Skeletal muscle tissue (tissue), 4 donors: Measurements from ENCODE around the gene RPRML. TPM values are rescaled to one million over a fixed set of nuclear protein-coding genes. Genes with fewer than 3 reads are reported as not detected.
"Not testable (repeated sequence)": the region's sequence is repeated elsewhere in the genome, so short reads cannot be mapped to it uniquely, and the experiment has no call there.

Experiments used
- H3K27ac ChIP-seq: one replicate; pipeline ENCODE4 v1.7.0; 2013; ENCODE audit warnings: mild to moderate bottlenecking, low read depth, low read length, inconsistent platforms
- H3K27me3 ChIP-seq, 3 donors: one replicate each; pipeline ENCODE4 v1.7.0; 2013; ENCODE audit warnings: low read length in 3 of 3; ENCODE audit not compliant: control insufficient read depth in 3 of 3, insufficient read depth in 3 of 3
- H3K36me3 ChIP-seq, 3 donors: one replicate each; pipeline ENCODE4 v1.7.0; 2013; ENCODE audit warnings: low read length in 3 of 3; ENCODE audit not compliant: control insufficient read depth in 3 of 3, insufficient read depth in 3 of 3
- H3K4me1 ChIP-seq, 3 donors: one replicate each; pipeline ENCODE4 v1.7.0; 2013; ENCODE audit warnings: low read length in 3 of 3, mild to moderate bottlenecking in 3 of 3; ENCODE audit not compliant: control insufficient read depth in 3 of 3, insufficient read depth in 3 of 3
- H3K4me3 ChIP-seq, 3 donors: one replicate each; pipeline ENCODE4 v1.7.0; 2013; ENCODE audit warnings: low read length in 3 of 3
- H3K9ac ChIP-seq, 3 donors: one replicate each; pipeline ENCODE4 v1.7.0; 2013; ENCODE audit warnings: low read length in 3 of 3, mild to moderate bottlenecking in 3 of 3, moderate library complexity in 2 of 3, low read depth in 1 of 3
- H3K9me3 ChIP-seq, 3 donors: one replicate each; pipeline ENCODE4 v1.7.0; 2013; ENCODE audit warnings: low read length in 3 of 3; ENCODE audit not compliant: control insufficient read depth in 3 of 3
- total RNA-seq: library from RNA; depleted of rRNA; stranded (reverse); fragments of >200 nt; gene quantifications from one replicate; pipeline ENCODE4 v1.2.3, GENCODE V29; 2014
- donor health status: Osteomylitis.

Gene RPRML
- total RNA-seq = not detected

DNA sequence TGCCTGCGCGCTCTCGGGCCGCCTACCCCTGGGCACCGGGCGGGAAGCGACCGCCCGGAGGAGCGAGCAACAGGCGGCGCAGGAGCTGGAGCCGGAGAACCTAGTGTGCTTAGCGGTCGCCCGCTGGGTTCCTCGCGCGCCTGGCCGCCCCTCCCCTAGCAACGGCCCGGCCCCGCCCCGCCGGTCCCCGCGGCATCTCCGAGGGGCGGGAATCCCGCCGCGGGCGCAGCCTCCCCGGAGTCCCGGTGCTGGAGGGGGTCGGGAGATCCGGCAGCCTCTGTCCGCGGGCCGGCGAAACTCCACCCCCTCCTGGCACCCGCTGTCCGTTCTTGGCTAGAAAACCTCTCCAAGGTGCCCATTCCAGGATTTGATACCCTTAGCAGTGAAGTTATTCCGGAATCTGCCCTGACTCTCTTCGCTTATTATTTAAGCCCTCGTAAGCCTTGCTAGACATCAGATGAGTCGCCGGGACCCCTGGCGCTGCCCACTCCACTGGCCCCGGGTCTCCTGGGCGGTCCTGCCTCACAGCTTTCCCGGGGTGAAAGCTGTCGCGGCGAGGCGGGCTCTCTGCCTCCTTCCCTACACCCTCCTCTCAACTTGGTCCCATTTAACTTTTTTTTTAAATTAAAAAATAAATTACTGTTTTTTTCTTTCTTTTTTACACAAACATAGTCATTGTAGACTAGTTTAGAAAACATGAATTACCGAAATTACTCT is at the start of gene RPRML:
RPRML (minus strand) TSS at position 107 of the 717 bp plus-strand sequence. CDS start 246 bp downstream, outside the sequence.
- peaks cover 16 to 31% (median 28%) of the 10 kb centered on the region in 3 donors for H3K27me3 ChIP-seq
- peak within 1 kb of the TSS; percentile 63 to 73 (median 67) for H3K4me3 ChIP-seq
- no peak within 1 kb of the TSS for H3K27ac ChIP-seq
- peak within 1 kb of the TSS in 2 of 3 donors; percentile 45 to 68 for H3K9ac ChIP-seq
- peaks cover 19 to 22% (median 20%) of the 10 kb centered on the region in 3 donors for H3K4me1 ChIP-seq
- H3K36me3 ChIP-seq = no peaks in the 10 kb centered on the region
- no peaks in the 10 kb centered on the region for H3K9me3 ChIP-seq

GRCh38 chr17:47016966-47017365 is 37.9 kb upstream of the RPRML start:
- H3K27me3 ChIP-seq, H3K9ac ChIP-seq, H3K4me3 ChIP-seq, H3K27ac ChIP-seq, H3K36me3 ChIP-seq, H3K9me3 ChIP-seq, H3K4me1 ChIP-seq: not testable (repeated sequence)

DNA sequence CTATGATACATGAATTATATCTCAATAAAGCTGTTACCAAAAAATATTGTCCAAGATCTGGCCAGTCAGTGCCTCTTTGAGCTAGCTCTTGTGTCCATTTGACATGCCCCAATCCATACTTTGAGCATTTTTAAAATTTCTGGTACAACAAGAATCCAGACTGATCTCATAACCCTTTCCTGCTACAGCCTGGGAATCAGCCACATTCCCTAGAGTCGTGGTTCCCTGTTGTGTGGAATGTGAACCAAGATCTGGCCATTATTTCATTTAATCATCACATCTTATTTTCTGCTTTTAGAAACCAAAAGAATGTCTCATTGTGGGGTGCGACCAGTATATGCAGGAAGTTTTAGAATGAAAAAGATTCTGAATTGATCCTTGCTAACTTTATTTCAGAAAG is 34.3 kb upstream of the RPRML start:
- Histone ChIP-seq H3K27me3 (no peaks in the 10 kb centered on the region), H3K9ac (no peak overlapping the region), H3K9me3 (no peaks in the 10 kb centered on the region), H3K4me3 (no peak overlapping the region), H3K27ac (no peak overlapping the region), H3K4me1 (no peaks in the 10 kb centered on the region), H3K36me3 (no peaks in the 10 kb centered on the region)

GRCh38 chr17:47012457-47012856 is 33.4 kb upstream of the RPRML start:
- no peak overlapping the region for H3K27ac ChIP-seq
- H3K9me3 ChIP-seq = no peaks in the 10 kb centered on the region
- H3K27me3 ChIP-seq = no peaks in the 10 kb centered on the region
- H3K4me1 ChIP-seq = no peaks in the 10 kb centered on the region
- H3K4me3 ChIP-seq = no peak overlapping the region
- no peak overlapping the region for H3K9ac ChIP-seq
- no peaks in the 10 kb centered on the region for H3K36me3 ChIP-seq

DNA sequence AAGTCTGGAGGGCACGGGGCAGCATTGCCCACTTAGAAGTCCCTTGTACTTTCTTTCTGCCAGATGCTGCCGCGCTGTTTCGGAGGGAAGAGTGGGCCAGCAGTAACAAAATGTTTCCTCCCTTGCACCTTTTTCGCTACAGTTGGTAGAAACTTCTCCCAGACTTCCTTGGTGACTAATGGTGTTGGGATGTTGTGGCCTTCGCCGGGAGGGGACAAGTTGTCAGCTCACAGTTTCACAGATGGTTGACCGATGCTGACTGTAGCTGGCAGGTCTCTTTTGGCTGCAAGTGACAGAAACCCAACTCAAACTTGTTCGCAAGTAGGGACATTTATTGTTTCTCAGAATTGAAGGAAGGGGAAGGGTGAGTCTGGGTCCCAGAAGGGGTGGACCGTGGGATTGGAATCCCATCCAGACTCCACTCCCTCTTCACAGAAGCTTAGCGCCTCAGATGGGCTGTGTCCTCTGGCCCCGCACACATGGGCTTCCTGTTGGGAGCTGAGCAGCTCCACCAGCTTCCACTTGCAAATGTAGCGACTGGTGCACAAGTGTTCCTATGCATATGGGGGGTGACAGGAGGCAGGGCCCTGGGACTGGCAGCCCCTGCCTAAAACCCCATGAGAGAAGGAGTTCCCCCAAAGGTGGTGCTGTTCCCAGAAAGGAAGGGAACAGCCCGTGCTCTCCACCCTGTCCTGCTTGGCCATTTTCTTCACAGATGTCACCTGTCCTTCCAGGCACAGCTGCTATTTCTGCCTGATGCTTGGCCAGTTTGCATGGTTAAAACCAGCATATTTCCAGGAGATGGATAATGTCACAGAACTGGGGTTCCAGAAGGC is 30.9 kb upstream of the RPRML start:
- Histone ChIP-seq H3K36me3 (no peaks in the 10 kb centered on the region), H3K9me3 (no peaks in the 10 kb centered on the region), H3K4me3 (no peak overlapping the region), H3K27me3 (no peaks in the 10 kb centered on the region), H3K9ac (no peak overlapping the region), H3K4me1 (no peaks in the 10 kb centered on the region), H3K27ac (no peak overlapping the region)

- no peaks in the 10 kb centered on the region for H3K9me3 ChIP-seq
- peaks cover 0 to 2% (median 0%) of the 10 kb centered on the region in 3 donors for H3K4me1 ChIP-seq
- H3K4me3 ChIP-seq = no peak overlapping the region
- H3K9ac ChIP-seq = peak overlapping the region in 1 of 3 donors; percentile 3
- no peaks in the 10 kb centered on the region for H3K27me3 ChIP-seq
- no peak overlapping the region for H3K27ac ChIP-seq
- no peaks in the 10 kb centered on the region for H3K36me3 ChIP-seq
Observed at GRCh38 chr17:47004906-47005305, 25.9 kb upstream of the RPRML start.

GRCh38 chr17:47003864-47004263 is 24.8 kb upstream of the RPRML start:
- not testable (repeated sequence) for H3K9ac ChIP-seq, H3K4me1 ChIP-seq

DNA sequence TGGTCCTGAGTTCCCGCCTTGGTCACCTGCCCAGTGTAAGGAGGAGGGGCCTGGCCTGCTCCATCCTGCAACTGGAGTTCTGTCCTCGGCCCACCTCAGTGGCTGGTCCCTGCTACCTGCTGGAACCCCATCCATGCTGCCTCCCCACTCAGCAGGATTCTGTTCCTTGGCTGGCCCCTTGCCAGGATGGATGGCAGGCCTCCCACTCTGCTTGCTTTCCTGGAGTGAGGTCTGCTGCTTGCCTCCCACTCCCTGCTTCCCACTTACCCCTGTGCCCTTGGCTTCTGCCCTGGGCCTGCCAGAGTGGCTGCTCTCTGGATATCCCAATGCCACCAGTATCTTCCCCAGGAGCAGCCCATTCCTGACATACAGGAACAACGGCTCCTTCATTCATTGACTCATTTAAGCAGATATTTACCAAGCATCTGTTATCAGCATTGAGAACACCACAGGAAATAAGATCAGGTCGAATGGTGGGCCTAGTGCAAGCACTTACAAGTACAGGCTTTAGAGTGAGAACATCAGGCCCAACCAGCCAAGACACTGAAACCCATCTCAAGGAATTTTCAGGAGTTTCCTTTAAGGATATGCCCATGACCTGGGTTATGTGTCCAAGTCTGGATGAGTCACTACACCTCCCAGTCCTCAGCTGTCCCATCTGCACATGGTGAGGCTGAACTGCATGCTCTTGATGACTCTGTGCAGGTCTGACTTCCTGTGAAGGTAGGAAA is 17.0 kb upstream of the RPRML start:
- no peaks in the 10 kb centered on the region for H3K27me3 ChIP-seq

More at GRCh38 chr17:47003864-47004263, 24.8 kb upstream of the RPRML start:
- not testable (repeated sequence) for H3K36me3 ChIP-seq, H3K9me3 ChIP-seq, H3K27ac ChIP-seq, H3K4me3 ChIP-seq, H3K27me3 ChIP-seq

GRCh38 chr17:46994993-46995392 is 15.9 kb upstream of the RPRML start:
- Histone ChIP-seq H3K4me3 (no peak overlapping the region), H3K4me1 (no peaks in the 10 kb centered on the region), H3K36me3 (no peaks in the 10 kb centered on the region), H3K9me3 (no peaks in the 10 kb centered on the region), H3K9ac (no peak overlapping the region), H3K27ac (no peak overlapping the region), H3K27me3 (no peaks in the 10 kb centered on the region)

More for the DNA sequence above, 17.0 kb upstream of the RPRML start:
- Histone ChIP-seq H3K4me3 (no peak overlapping the region), H3K9ac (no peak overlapping the region), H3K27ac (no peak overlapping the region), H3K9me3 (no peaks in the 10 kb centered on the region), H3K36me3 (no peaks in the 10 kb centered on the region), H3K4me1 (no peaks in the 10 kb centered on the region)
